OCI-LY1 (cell line): ENCODE measurements around the gene TRPV4.
"Not testable (repeated sequence)": the region's sequence is repeated elsewhere in the genome, so short reads cannot be mapped to it uniquely, and the experiment has no call there.

Source experiments
- H2AFZ ChIP-seq: fragments of 200-600 bp; sonication (generic), shearing (Covaris generic); 2 replicates; pipeline ENCODE4 v1.6.0; 2014; ENCODE audit warnings: antibody characterized with exemption, mild to moderate bottlenecking, low read length
- H3F3A ChIP-seq: fragments of 200-600 bp; sonication (generic), shearing (Covaris generic); 2 replicates; pipeline ENCODE4 v1.6.0; 2014; ENCODE audit warnings: mild to moderate bottlenecking, antibody characterized with exemption, low read length, moderate library complexity; ENCODE audit not compliant: insufficient read depth
- H3K27ac ChIP-seq: fragments of 200-600 bp; sonication (generic); 2 replicates; pipeline ENCODE4 v1.5.1; 2014; ENCODE audit warnings: low read length, mixed run types, mild to moderate bottlenecking, low read depth; ENCODE audit not compliant: poor library complexity, severe bottlenecking
- H3K27me3 ChIP-seq: fragments of 200-600 bp; sonication (generic); 2 replicates; pipeline ENCODE4 v1.6.0; 2014; ENCODE audit warnings: antibody characterized with exemption, mild to moderate bottlenecking, low read length, moderate library complexity; ENCODE audit not compliant: insufficient read depth
- H3K36me3 ChIP-seq: fragments of 200-600 bp; sonication (generic); 2 replicates; pipeline ENCODE4 v1.6.1; 2014; ENCODE audit warnings: mild to moderate bottlenecking, antibody characterized with exemption, low read length, moderate library complexity, mixed read lengths; ENCODE audit not compliant: insufficient read depth
- H3K4me1 ChIP-seq: fragments of 200-600 bp; sonication (generic); 2 replicates; pipeline ENCODE4 v1.5.1; 2014; ENCODE audit warnings: mild to moderate bottlenecking, low read length, moderate library complexity; ENCODE audit not compliant: insufficient read depth, severe bottlenecking
- H3K4me2 ChIP-seq: fragments of 200-600 bp; sonication (generic), shearing (Covaris generic); 2 replicates; pipeline ENCODE4 v1.6.1; 2014; ENCODE audit warnings: low read length
- H3K4me3 ChIP-seq: fragments of 200-600 bp; sonication (generic); 2 replicates; pipeline ENCODE4 v1.5.1; 2014; ENCODE audit warnings: low read length, low read depth, mild to moderate bottlenecking, mixed read lengths; ENCODE audit not compliant: poor library complexity, severe bottlenecking
- H3K79me2 ChIP-seq: fragments of 200-600 bp; shearing (Covaris generic); 2 replicates; pipeline ENCODE4 v1.6.1; 2016; ENCODE audit warnings: mixed run types, low read length, mixed read lengths; ENCODE audit not compliant: insufficient read depth
- H3K9ac ChIP-seq: fragments of 200-600 bp; sonication (generic), shearing (Covaris generic); 2 replicates; pipeline ENCODE4 v1.6.1; 2014; ENCODE audit warnings: mild to moderate bottlenecking, low read length, mixed read lengths
- H3K9me2 ChIP-seq: fragments of 200-600 bp; sonication (generic), shearing (Covaris generic); 2 replicates; pipeline ENCODE4 v1.6.1; 2014; ENCODE audit warnings: low read depth, mild to moderate bottlenecking, low read length, mixed read lengths
- H3K9me3 ChIP-seq: fragments of 200-600 bp; shearing (Covaris generic); 2 replicates; pipeline ENCODE4 v1.6.1; 2014; ENCODE audit warnings: low read length, mixed read lengths
- H4K20me1 ChIP-seq: fragments of 200-600 bp; sonication (generic), shearing (Covaris generic); 2 replicates; pipeline ENCODE4 v1.6.0; 2016; ENCODE audit warnings: mild to moderate bottlenecking, low read length; ENCODE audit not compliant: insufficient read depth
- EZH2 ChIP-seq: fragments of 200-600 bp; sonication (generic), shearing (Covaris generic); IDR thresholded peaks from 2 replicates; pipeline ENCODE4 v1.8.0; 2017; ENCODE audit warnings: borderline replicate concordance, mixed run types, mild to moderate bottlenecking, antibody characterized with exemption, low read length, moderate library complexity, mixed read lengths
- TF ChIP-seq, protein P1 (sequence below): fragments of 200-600 bp; sonication (generic), shearing (Covaris generic); IDR thresholded peaks from 2 replicates; pipeline ENCODE4 v1.5.1; 2017; ENCODE audit warnings: mild to moderate bottlenecking, antibody characterized with exemption, low read length, moderate library complexity, mixed read lengths

The TRPV4 gene

DNA sequence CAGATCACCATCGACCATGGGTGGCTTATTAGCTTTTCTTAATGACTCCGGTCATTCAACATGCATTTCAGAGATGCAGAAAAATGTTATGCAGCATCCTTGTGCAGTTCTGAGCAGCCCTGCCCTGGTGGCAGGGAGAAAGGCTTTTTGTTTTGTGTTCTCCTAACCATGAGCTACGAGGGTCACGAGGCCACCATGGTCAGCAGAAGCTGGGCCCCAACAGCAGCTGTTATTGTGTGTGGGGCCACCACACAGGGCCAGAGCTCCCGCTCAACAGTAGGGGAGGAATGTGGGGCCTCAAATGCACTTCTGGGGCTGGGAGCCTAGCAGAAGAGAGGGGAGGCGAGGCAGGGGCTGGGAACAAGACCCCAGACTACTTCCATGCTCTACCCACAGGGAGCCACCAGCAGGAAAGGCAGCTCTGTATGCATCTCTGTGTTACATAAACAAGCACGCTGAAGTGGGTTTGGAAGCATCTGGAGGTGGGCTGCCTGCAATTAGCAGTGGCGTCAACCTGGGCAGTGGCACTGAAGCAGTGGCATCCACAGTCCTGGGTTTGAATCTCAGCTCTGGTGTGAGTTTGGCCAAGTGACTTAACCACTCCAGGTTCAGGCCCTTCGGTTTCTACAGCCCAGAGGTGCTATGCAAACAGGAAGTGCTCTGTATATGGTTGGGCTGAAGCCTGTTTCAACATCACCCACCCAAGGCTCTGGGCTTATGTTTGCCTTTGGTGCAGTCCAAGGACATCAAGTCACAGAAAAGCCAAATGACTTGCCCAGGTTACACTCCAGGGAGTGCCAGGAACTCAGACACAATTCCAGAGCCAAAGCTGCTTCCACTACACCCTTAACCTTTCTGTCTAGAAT is 30.9 kb upstream of the TRPV4 start:
- Histone ChIP-seq H3K27me3 (no peaks in the 10 kb centered on the region), H4K20me1 (no peaks in the 10 kb centered on the region), H3K36me3 (no peaks in the 10 kb centered on the region), H3K27ac (no peak overlapping the region), H3K4me3 (no peak overlapping the region), H3K4me1 (peaks cover 5% of the 10 kb centered on the region), H3K79me2 (no peaks in the 10 kb centered on the region), H2AFZ (no peak overlapping the region), H3K9ac (no peak overlapping the region), H3K9me2 (no peaks in the 10 kb centered on the region), H3F3A (no peaks in the 10 kb centered on the region), H3K9me3 (no peaks in the 10 kb centered on the region), H3K4me2 (no peak overlapping the region)
- no peak for TF ChIP-seq EZH2
- TF ChIP-seq, protein P1, sequence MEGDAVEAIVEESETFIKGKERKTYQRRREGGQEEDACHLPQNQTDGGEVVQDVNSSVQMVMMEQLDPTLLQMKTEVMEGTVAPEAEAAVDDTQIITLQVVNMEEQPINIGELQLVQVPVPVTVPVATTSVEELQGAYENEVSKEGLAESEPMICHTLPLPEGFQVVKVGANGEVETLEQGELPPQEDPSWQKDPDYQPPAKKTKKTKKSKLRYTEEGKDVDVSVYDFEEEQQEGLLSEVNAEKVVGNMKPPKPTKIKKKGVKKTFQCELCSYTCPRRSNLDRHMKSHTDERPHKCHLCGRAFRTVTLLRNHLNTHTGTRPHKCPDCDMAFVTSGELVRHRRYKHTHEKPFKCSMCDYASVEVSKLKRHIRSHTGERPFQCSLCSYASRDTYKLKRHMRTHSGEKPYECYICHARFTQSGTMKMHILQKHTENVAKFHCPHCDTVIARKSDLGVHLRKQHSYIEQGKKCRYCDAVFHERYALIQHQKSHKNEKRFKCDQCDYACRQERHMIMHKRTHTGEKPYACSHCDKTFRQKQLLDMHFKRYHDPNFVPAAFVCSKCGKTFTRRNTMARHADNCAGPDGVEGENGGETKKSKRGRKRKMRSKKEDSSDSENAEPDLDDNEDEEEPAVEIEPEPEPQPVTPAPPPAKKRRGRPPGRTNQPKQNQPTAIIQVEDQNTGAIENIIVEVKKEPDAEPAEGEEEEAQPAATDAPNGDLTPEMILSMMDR = no peak

GRCh38 chr12:109862491-109862890 is 29.3 kb upstream of the TRPV4 start:
- not testable (repeated sequence) for H3K4me1 ChIP-seq, H3K9ac ChIP-seq, H3K9me3 ChIP-seq, H2AFZ ChIP-seq, H3K4me2 ChIP-seq, H3K9me2 ChIP-seq, H4K20me1 ChIP-seq, H3K27me3 ChIP-seq, H3K27ac ChIP-seq, H3K4me3 ChIP-seq, H3F3A ChIP-seq, H3K36me3 ChIP-seq, H3K79me2 ChIP-seq

DNA sequence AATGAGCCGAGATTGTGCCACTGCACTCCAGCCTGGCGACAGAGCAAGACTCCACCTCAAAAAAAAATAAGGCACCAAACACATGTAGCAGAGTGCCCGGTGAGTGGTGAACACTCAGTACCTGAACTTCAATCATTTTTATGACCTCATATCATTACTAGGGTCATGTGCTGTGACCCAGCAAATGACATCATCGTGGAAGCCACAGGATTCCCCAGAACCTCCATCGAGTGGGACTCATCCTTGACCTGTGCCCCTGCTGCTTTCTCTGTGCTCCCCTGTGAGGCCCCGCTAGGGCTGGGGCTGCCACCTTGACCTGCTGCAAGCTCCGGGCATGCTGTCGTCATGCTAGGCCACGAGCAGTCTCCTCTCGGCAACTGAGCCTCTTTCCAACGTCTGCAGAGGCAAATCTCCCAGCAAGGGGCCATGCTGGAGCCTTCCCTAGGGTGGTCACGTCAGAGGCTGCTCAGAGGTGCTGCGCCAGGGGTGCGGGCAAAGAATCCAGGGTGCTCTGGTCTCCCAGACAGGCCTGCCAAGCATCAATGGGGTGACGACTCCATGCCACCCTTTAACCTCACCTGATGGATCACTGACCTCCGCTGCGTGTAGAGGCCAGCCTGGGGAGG is 28.6 kb upstream of the TRPV4 start:
- no peak overlapping the region for H2AFZ ChIP-seq
- H3K27me3 ChIP-seq = no peaks in the 10 kb centered on the region
- no peaks in the 10 kb centered on the region for H4K20me1 ChIP-seq
- no peak overlapping the region for H3K27ac ChIP-seq
- H3K9me2 ChIP-seq = no peaks in the 10 kb centered on the region
- no peaks in the 10 kb centered on the region for H3K79me2 ChIP-seq
- no peaks in the 10 kb centered on the region for H3K9me3 ChIP-seq
- H3K4me2 ChIP-seq = no peak overlapping the region
- no peaks in the 10 kb centered on the region for H3K36me3 ChIP-seq
- no peak overlapping the region for H3K4me3 ChIP-seq
- TF ChIP-seq EZH2 = no peak
- TF ChIP-seq, protein P1 = no peak
- H3F3A ChIP-seq = no peaks in the 10 kb centered on the region
- H3K9ac ChIP-seq = no peak overlapping the region
- peaks cover 5% of the 10 kb centered on the region for H3K4me1 ChIP-seq
